ENCODE results near the gene RGL1.

RGL1 gene

DNA sequence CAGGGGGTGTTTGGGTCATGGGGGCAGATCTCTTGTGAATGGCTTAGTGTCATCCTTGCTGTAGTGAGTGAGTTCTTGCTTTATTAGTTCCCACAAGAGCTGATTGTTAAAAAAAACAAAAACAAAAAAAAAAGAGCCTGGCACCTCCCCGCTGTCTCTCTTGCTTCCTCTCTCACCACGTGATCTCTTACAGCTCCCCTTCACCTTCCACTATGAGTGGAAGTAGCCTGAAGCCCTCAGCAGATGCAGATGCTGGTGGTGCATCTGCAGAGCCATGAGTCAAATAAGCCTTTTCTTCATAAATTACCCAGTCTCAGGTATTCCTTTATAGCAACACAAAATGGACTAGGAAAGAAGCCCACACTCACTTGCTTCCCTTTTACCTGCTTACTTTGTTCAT, 17.2 kb upstream of the RGL1 start:
- DNase-seq: no peak

GRCh38 chr1:183791319-183791718, 13.6 kb upstream of the RGL1 start:
- DNase-seq: no peak

GRCh38 chr1:183792300-183792699, 12.6 kb upstream of the RGL1 start:
- no peak for DNase-seq

DNA sequence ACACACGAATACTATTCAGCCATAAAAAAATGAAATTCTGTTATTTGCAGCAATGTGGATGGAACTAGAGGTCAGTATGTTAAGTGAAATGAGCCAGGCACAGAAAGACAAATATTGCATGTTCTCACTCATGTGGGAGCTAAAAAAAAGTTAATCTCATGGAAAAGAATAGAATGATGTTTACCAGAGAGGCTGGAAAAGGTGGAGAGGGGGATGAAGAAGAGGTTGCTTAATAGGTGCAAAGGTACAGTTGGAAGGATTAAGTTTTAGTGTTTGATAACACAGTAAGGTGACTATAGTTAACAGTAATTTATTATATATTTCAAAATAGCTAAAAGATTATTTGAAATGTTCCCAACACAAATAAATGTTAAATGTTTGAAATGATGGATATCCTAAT, 10.8 kb upstream of the RGL1 start:
- DNase-seq: no peak

DNA sequence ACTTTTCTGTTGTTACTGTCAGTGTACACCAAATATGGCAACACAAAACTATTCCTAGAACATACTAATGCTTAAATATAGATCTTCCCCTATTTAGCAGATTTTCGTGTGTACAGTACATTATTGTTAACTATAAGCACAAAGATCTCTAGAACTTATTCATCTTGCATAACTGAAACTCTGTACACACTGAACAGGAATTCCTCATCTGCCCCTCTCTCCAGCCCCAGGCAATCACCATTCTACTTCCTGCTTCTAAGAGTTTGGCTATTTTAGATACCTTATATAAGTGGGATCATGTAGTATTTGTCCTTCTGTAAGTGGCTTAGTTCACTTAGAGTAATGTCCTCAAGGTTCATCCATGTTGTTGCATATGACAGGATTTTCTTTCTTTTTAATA, 4.5 kb upstream of the RGL1 start:
- no peak for DNase-seq

GRCh38 chr1:183801649-183802048, 3.3 kb upstream of the RGL1 start:
- DNase-seq: no peak

DNA sequence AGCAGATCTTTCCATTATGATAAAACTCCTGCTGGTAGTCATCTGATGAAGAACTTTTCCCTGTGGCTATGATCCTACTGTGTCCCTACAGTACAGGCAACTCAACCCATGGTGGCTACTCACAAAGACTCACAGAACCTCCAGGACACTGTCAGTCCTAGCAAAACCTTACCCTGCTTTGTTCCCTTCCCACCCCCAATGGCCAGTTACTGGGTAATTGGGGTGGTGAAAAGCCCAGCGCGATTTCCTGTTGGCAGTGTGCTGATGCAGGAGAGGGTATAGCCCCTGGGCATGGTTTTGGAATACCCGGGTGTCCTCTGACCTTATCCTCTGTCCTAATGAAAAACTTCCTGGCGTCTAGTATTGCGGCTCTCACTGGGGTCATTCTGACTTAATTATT, 533 bp upstream of the RGL1 start:
- no peak for DNase-seq

- no peak for DNase-seq
These were observed 1.2 kb downstream of the RGL1 start for GRCh38 chr1:183806125-183806524.

GRCh38 chr1:183806675-183807074, 1.8 kb downstream of the RGL1 start:
- no peak for DNase-seq

DNA sequence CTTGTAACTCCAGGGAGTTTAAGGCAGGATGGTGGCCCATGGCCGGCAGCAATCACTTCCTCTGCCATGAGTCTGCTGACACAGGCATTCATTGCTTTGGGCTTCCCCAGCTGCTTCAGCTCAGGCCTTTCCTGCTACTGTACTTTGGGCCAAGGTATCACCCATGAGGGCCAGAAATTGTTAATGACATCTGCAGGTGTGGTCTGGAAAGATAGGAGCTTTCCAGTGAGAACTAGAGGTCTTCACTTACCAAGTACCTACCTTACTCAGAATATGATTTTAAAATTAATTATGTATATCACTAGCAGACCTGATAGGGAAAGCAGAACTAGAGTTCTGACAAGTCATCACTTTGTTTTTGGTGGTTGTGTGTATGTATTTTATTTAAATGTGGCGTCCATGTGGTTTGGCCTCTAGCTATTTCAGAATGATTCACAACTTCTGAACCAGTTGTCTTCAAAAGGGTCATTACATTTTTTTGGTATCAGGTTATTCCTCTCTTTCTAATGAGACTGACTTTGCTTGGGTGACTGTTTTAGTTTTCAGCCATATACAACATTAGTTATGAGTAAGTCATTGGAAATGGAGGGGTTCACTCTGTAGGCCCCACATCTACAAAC, 2.7 kb downstream of the RGL1 start:
- no peak for DNase-seq

- no peak for DNase-seq
These were observed 3.5 kb downstream of the RGL1 start for GRCh38 chr1:183808296-183809027.

- DNase-seq: no peak
These were observed 5.2 kb downstream of the RGL1 start for GRCh38 chr1:183810121-183810520.

GRCh38 chr1:183810756-183811544, 6.0 kb downstream of the RGL1 start:
- DNase-seq: no peak

GRCh38 chr1:183812128-183812527, 7.2 kb downstream of the RGL1 start:
- DNase-seq: no peak

DNA sequence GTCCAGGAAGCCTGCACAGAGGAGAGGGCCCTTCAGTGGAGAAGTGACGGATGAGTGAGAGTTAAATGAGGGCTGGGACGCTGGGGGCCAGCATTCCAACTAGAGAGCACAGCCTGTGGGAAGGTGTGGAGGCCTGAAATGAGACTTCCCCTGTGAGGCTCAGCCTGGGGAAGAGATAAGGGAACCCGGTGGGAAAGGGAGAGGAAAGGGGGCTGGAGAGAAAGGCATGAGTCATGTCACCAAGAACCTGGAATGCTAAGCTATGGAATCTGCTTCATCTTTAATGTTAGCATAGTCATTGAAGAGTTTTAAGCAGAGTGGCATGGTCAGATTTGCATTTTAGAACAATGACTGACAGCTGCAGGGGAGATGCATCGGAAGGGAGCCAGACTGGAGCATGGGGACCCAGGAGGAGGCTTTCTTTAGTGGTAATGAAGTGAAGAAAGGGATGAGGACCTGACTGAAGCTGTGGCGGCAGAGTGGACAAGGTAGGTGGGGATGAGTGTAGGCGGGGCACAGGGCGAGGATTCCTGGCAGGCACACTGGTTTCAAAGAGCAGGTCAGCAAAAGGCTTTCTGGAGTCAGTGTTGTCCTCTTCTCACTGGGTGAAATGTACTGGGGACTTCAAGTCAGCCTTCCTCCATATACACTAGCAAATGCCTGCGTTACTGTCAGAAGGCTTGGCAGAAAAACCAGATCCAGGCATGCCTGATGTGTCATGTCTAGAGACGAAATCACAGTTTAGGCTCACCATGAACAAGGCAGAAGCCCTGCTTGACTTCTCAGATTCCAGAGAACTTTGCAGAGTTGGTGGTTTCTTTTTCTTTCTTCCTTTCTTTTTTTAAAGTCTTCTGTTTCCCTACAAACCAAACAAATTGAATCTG, 8.0 kb downstream of the RGL1 start:
- no peak for DNase-seq

DNA sequence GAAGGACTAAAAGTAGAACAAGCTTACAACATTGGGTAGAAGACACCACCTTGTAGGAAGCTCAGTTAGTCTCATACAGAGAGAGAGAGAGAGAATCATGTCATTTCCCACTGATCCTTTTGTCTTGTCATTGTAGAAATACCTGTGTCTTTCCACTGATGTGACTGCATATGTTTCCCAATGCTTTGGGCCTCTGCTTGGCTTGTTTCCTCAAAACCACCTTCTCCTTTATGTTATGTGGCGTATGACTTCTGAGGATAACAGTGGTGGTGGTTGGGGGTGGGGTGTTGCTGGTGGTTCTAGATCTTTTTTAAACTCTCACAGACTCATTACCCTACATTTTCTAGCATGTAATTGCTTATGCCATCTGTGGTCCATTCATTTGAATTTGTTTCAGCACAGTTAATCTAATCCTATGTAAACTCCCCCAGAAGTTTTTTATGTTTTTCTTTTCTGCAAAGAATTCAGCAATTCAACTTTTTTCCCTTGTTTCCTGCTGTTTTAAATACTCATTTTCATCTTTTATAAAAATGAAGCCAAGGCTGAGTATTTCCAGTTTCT, 9.3 kb downstream of the RGL1 start:
- DNase-seq: no peak

GRCh38 chr1:183816110-183816509, 11.2 kb downstream of the RGL1 start:
- no peak for DNase-seq

GRCh38 chr1:183817576-183818288, 12.8 kb downstream of the RGL1 start:
- DNase-seq: no peak

DNA sequence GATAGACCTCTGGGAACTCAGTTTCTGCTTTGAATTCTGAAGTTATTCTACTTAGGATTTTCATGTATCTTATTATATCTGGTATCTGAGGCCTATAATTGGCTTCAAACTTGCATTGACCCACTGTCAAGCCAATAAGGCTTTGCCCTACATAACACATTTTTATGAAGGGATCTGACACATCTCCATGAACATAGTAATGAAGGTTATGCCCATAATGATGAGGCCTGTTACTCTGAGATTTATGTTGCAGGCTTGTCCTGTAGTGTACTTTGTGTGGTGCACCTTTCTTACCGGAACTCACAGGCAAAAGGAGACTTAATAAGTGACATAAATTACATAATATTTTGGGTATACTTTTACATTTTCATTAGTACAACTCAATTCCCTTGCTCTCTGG, 14.1 kb downstream of the RGL1 start:
- no peak for DNase-seq

- no peak for DNase-seq
These were observed 16.5 kb downstream of the RGL1 start for GRCh38 chr1:183821309-183821888.

DNA sequence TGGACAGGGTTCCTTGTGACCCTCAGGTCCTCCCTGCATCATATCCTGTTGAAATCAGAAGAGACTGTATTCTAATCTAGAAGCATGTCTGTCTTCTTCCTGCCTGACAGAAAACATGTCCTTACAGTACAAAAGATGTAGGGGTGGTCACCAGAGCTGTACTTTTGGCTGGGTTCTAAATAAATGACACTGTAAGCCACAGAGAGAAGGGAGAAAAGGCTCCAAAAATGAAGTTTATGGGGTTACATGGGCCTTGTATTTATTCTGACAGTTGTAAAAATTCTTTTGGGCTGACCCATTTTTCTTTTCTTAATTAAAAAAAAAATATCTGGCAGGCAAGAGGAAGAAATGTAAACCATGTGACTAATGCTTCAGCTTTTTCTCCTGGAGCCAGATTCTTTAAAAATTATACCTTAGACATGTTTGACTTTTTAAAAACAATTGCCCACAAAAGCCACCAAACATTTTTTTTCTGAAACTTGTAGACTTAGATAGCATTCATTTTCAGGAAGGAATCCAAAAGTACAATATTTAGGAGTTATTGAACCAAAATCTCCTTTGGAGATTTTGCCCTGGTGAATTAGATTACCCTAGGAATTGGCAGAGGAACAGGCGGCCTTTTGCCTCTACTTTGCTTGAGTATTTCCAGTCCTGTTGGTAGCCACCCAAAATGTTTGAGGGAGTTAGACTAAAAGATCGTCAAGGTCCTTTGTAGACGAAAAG, 17.1 kb downstream of the RGL1 start:
- no peak for DNase-seq
